Peyer's patch (tissue), 4 donors: Measurements from ENCODE around the gene KRTAP21-2.

Experiments used
- POLR2A ChIP-seq, 2 donors: fragments of 450-650 bp; IDR thresholded peaks; one replicate each; pipeline ENCODE4 v1.5.1; 2017; ENCODE audit warnings: antibody characterized with exemption in 2 of 2, mild to moderate bottlenecking in 2 of 2, moderate library complexity in 2 of 2
- TF ChIP-seq, protein P1 (sequence below), 6 experiments: fragments of 450-650 bp in 4 of 6; fragments of 200-600 bp in 2 of 6; sonication (generic) in 1 of 6; IDR thresholded peaks; one replicate each; pipeline ENCODE4 v1.5.1; 2017 to 2019; ENCODE audit warnings: antibody characterized with exemption in 6 of 6, mild to moderate bottlenecking in 3 of 6, moderate library complexity in 1 of 6

DNA sequence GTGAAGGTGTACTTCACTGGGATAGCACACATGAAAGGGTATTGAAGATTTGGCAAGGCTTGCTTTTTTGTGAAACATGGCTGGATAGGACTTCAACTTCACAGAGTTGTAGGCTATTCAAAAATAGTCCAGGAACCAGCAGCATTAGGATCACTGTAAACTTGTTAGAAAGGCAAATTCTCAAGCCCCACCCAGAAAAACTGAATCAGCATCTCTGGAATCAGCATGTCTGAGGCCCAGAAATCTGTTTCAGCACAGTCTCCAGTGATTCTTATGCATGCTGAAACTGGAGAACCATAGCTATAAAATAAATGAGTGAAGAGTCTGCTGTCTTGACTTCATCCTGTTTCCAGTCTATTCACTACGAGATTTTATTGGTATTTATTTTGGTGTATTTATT lies 20.3 kb downstream of the KRTAP21-2 start:
- TF ChIP-seq, protein P1, sequence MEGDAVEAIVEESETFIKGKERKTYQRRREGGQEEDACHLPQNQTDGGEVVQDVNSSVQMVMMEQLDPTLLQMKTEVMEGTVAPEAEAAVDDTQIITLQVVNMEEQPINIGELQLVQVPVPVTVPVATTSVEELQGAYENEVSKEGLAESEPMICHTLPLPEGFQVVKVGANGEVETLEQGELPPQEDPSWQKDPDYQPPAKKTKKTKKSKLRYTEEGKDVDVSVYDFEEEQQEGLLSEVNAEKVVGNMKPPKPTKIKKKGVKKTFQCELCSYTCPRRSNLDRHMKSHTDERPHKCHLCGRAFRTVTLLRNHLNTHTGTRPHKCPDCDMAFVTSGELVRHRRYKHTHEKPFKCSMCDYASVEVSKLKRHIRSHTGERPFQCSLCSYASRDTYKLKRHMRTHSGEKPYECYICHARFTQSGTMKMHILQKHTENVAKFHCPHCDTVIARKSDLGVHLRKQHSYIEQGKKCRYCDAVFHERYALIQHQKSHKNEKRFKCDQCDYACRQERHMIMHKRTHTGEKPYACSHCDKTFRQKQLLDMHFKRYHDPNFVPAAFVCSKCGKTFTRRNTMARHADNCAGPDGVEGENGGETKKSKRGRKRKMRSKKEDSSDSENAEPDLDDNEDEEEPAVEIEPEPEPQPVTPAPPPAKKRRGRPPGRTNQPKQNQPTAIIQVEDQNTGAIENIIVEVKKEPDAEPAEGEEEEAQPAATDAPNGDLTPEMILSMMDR (IDR thresholded peaks at IDR 0.05): no peak
- no peak for TF ChIP-seq POLR2A (IDR thresholded peaks at IDR 0.05)
